Loucy (cell line): ENCODE data around the gene ANO8.
"Not testable (repeated sequence)": the region's sequence is repeated elsewhere in the genome, so short reads cannot be mapped to it uniquely, and the experiment has no call there.

Experiments used
- CTCF ChIP-seq: fragments of 200-600 bp; sonication (generic); conservative IDR thresholded peaks from 2 replicates; pipeline ENCODE4 v1.5.1; 2014; ENCODE audit warnings: mild to moderate bottlenecking, antibody characterized with exemption, low read length
- EZH2phosphoT487 ChIP-seq: fragments of 200-600 bp; IDR thresholded peaks from 2 replicates; pipeline ENCODE4 v1.6.1; 2018; ENCODE audit warnings: antibody characterized with exemption, mild to moderate bottlenecking, moderate library complexity, borderline replicate concordance

GRCh38 chr19:17274892-17275291, 59.8 kb downstream of the ANO8 start:
- not testable (repeated sequence) for TF ChIP-seq CTCF, EZH2phosphoT487
